Femur (tissue), 1 donor: ENCODE measurements around the gene GREB1.
A peak's percentile ranks its signal among the peaks of the same experiment; 100 is the strongest.

ENCODE experiments used
- DNase-seq: peaks from one replicate; pipeline ENCODE4 v3.0.0-alpha.2; 2017

The GREB1 gene

GRCh38 chr2:11688222-11689069 lies 154.6 kb downstream of the GREB1 start:
- peak; percentile 82 for DNase-seq

- DNase-seq: no peak
These were observed 157.3 kb downstream of the GREB1 start for GRCh38 chr2:11691076-11691660.
